Mammary epithelial cell (primary cell): ENCODE measurements around the gene NIPAL3.

ENCODE experiments used
- CTCF ChIP-seq, 2 donors: IDR thresholded peaks in 1 of 2; conservative IDR thresholded peaks in 1 of 2; 2 replicates each; pipeline ENCODE4 v1.5.1; 2011 to 2012; ENCODE audit warnings: inconsistent platforms in 2 of 2, low read length in 2 of 2, mild to moderate bottlenecking in 2 of 2, control low read depth in 1 of 2, low read depth in 1 of 2; ENCODE audit not compliant: insufficient read depth in 1 of 2; ENCODE audit errors: extremely low read depth in 1 of 2
- EZH2 ChIP-seq: IDR thresholded peaks from 2 replicates; pipeline ENCODE4 v1.6.1; 2012; ENCODE audit warnings: low read length, inconsistent platforms, borderline replicate concordance

DNA sequence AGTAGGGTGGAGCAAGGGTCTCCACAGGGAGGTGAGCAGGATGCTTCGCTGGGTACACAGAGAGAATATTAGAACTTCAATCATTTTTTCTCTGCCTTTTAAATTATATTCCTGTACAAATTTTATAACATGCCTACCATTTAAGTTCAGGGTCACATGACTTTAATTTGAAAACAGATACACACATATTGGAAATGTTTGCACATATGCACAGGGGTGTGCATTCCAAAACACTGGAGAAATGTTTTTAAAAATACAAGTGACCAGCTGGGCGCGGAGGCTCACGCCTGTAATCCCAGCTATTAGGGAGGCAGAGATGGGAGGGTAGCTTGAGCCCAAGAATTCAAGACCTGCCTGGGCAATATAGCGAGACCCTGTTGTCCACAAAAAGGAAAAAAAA, 39.7 kb downstream of the NIPAL3 start:
- TF ChIP-seq CTCF (conservative IDR thresholded peaks at IDR 0.05 in 1 of 2, IDR thresholded peaks at IDR 0.05 in 1 of 2; ENCODE audit: extremely low read depth in 1 of 2, insufficient read depth in 1 of 2, low read depth in 1 of 2, low read length in 2 of 2) = no peak
- no peak for TF ChIP-seq EZH2
